GM10248 (cell line): Measurements from ENCODE around the gene NPFFR1.

Experiments used
- CTCF ChIA-PET: fragments of 300-600 bp; sonication (Branson Sonifier 250); formaldehyde crosslinking; extraction: SDS; loops from one replicate; lab custom pipeline; 2021; ENCODE audit warnings: antibody characterized with exemption; lab: Yijun Ruan, JAX
- POLR2A ChIA-PET: fragments of 350-650 bp; sonication (Branson Sonifier 250); formaldehyde crosslinking; extraction: SDS; loops from one replicate; lab custom pipeline; 2020; ENCODE audit warnings: antibody characterized with exemption; lab: Yijun Ruan, JAX
- DNase-seq: peaks from one replicate; pipeline ENCODE4 v3.0.0; 2012; ENCODE audit errors: extremely low spot score
- TF ChIP-seq, protein P1 (sequence below): IDR thresholded peaks from 2 replicates; pipeline ENCODE4 v1.5.1; 2012; ENCODE audit warnings: mild to moderate bottlenecking, low read depth; ENCODE audit errors: extremely low read depth, missing control alignments, control extremely low read depth

Gene NPFFR1

GRCh38 chr10:70212277-70212676, 71.5 kb downstream of the NPFFR1 start:
- POLR2A ChIA-PET, result no interaction called here
- TF ChIP-seq, protein P1, sequence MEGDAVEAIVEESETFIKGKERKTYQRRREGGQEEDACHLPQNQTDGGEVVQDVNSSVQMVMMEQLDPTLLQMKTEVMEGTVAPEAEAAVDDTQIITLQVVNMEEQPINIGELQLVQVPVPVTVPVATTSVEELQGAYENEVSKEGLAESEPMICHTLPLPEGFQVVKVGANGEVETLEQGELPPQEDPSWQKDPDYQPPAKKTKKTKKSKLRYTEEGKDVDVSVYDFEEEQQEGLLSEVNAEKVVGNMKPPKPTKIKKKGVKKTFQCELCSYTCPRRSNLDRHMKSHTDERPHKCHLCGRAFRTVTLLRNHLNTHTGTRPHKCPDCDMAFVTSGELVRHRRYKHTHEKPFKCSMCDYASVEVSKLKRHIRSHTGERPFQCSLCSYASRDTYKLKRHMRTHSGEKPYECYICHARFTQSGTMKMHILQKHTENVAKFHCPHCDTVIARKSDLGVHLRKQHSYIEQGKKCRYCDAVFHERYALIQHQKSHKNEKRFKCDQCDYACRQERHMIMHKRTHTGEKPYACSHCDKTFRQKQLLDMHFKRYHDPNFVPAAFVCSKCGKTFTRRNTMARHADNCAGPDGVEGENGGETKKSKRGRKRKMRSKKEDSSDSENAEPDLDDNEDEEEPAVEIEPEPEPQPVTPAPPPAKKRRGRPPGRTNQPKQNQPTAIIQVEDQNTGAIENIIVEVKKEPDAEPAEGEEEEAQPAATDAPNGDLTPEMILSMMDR, result no peak
- no peak for DNase-seq
- CTCF ChIA-PET, result interaction anchor here (3.8 kb wide), 1 partner anchor 152 kb away, joined by 18 read pairs; no protein-coding TSS in a partner anchor

DNA sequence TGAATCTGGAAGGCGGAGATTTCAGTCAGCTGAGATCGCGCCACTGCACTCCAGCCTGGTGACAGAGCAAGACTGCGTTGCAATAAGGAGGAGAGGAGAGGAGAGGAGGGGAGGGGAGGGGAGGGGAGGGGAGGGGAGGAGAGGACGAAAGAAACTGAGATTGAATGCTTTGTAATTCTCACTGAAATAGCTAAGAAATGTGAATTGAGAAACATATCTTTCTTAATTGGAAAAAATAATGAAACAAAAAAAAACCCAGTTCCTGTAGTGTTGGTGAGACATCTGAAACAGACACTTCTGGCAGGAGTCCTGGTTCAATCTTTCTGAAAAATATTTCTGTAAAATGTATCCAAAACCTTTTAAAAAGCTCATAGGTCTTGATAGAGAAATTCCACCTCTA, 77.0 kb downstream of the NPFFR1 start:
- POLR2A ChIA-PET, result interaction anchor here (0.6 to 0.7 kb wide), 2 partner anchors 10 to 15 kb away, joined by 3 to 5 read pairs; no protein-coding TSS in a partner anchor

DNA sequence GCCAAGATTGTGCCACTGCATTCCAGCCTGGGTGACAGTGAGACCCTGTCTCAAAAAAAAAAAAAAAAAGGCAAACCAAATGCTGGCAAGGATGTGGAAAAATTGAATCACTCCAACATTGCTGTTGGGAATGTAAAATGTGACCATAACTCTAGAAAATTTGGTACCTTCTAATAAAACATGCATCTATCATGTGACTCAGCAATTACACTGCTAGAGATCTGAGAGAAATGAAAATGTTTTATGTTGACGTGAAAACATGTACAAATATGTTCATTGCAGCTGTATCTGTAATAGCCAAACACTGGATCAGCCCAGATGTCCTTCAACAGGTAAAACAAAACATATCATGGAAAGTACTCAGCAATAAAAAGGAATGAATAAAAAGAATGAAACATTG, 82.7 kb downstream of the NPFFR1 start:
- TF ChIP-seq, protein P1, result no peak
- no peak for DNase-seq
- CTCF ChIA-PET, result interaction anchor here (0.9 to 1.3 kb wide), 3 partner anchors 18 to 23 kb away, joined by 3 to 7 read pairs (median 3); no protein-coding TSS in a partner anchor
- POLR2A ChIA-PET, result no interaction called here

More for the DNA sequence above, 77.0 kb downstream of the NPFFR1 start:
- DNase-seq, result no peak
- TF ChIP-seq, protein P1, result no peak
- CTCF ChIA-PET, result interaction anchor here (4.2 kb wide), 1 partner anchor 15 kb away, joined by 19 read pairs; no protein-coding TSS in a partner anchor

GRCh38 chr10:70198696-70199466, 84.9 kb downstream of the NPFFR1 start:
- ChIA-PET POLR2A (no interaction called here), CTCF (interaction anchor here (1.0 to 2.9 kb wide), 8 partner anchors 20 to 166 kb away, joined by 3 to 12 read pairs (median 4); partner anchors contain the start of gene TYSND1)
- TF ChIP-seq, protein P1, result no peak
- no peak for DNase-seq
